ENCODE results near the gene KAZN.

Gene KAZN

GRCh38 chr1:14608308-14608707, 9.8 kb downstream of the KAZN start:
- TF ChIP-seq CTCF (IDR thresholded peaks at IDR 0.05; ENCODE audit: insufficient read depth, low read depth, low read length, missing control alignments), result no peak
- DNase-seq (ENCODE audit: low read depth), result no peak

GRCh38 chr1:14610761-14611160, 12.3 kb downstream of the KAZN start:
- no peak overlapping the region for H3K4me3 ChIP-seq (ENCODE audit: low read depth, low read length)
- DNase-seq (ENCODE audit: low read depth), result no peak
- no peak for TF ChIP-seq CTCF (IDR thresholded peaks at IDR 0.05; ENCODE audit: insufficient read depth, low read depth, low read length, missing control alignments)

More at GRCh38 chr1:14608308-14608707, 9.8 kb downstream of the KAZN start:
- H3K4me3 ChIP-seq (ENCODE audit: low read depth, low read length), result no peak overlapping the region

GRCh38 chr1:14611792-14612191, 13.3 kb downstream of the KAZN start:
- TF ChIP-seq CTCF (IDR thresholded peaks at IDR 0.05; ENCODE audit: insufficient read depth, low read depth, low read length, missing control alignments), result no peak
- DNase-seq (ENCODE audit: low read depth), result no peak
- no peak overlapping the region for H3K4me3 ChIP-seq (ENCODE audit: low read depth, low read length)

GRCh38 chr1:14612256-14612655, 13.8 kb downstream of the KAZN start:
- no peak for TF ChIP-seq CTCF (IDR thresholded peaks at IDR 0.05; ENCODE audit: insufficient read depth, low read depth, low read length, missing control alignments)
- H3K4me3 ChIP-seq (ENCODE audit: low read depth, low read length), result no peak overlapping the region
- no peak for DNase-seq (ENCODE audit: low read depth)

GRCh38 chr1:14613926-14614325, 15.4 kb downstream of the KAZN start:
- no peak for DNase-seq (ENCODE audit: low read depth)
- no peak for TF ChIP-seq CTCF (IDR thresholded peaks at IDR 0.05; ENCODE audit: insufficient read depth, low read depth, low read length, missing control alignments)
- no peak overlapping the region for H3K4me3 ChIP-seq (ENCODE audit: low read depth, low read length)

- TF ChIP-seq CTCF (IDR thresholded peaks at IDR 0.05; ENCODE audit: insufficient read depth, low read depth, low read length, missing control alignments), result no peak
- DNase-seq (ENCODE audit: low read depth), result no peak
- no peak overlapping the region for H3K4me3 ChIP-seq (ENCODE audit: low read depth, low read length)
Observed at GRCh38 chr1:14614341-14614740, 15.9 kb downstream of the KAZN start.

GRCh38 chr1:14615549-14616218, 17.2 kb downstream of the KAZN start:
- TF ChIP-seq CTCF (IDR thresholded peaks at IDR 0.05; ENCODE audit: insufficient read depth, low read depth, low read length, missing control alignments), result no peak
- no peak overlapping the region for H3K4me3 ChIP-seq (ENCODE audit: low read depth, low read length)
- no peak for DNase-seq (ENCODE audit: low read depth)
